HepG2 (cell line): ENCODE measurements around the gene GSTP1. TPM values are rescaled to one million over a fixed set of nuclear protein-coding genes. Genes with fewer than 3 reads are reported as not detected.

Experiments
- ATAC-seq: fragments of 200-7000 bp; cut with Tn5 transposase; 3 replicates; pipeline ENCODE4 v1.9.1; 2020; ENCODE audit warnings: mild to moderate bottlenecking, moderate library complexity
- BruUV-seq: library from RNA; stranded (reverse); fragments of 400-500 nt; replicated peaks from 2 replicates; lab custom pipeline; 2021; lab: Mats Ljungman, UMichigan
- CTCF ChIA-PET: fragments of 300-600 bp; formaldehyde crosslinking; extraction: SDS; loops from one replicate; lab custom pipeline; 2021; ENCODE audit warnings: low total read pairs, inconsistent platforms, low intra/inter-chr PET ratio; lab: Yijun Ruan, JAX
- POLR2A ChIA-PET: fragments of 350-600 bp; sonication (Branson Sonifier 250); formaldehyde crosslinking; loops from one replicate; lab custom pipeline; 2020; ENCODE audit warnings: antibody characterized with exemption, inconsistent platforms; lab: Yijun Ruan, JAX
- DNase-seq: peaks from one replicate; pipeline ENCODE4 v3.0.0-alpha.2; 2015; ENCODE audit warnings: low spot score
- FAIRE-seq: peaks from 3 replicates; lab custom pipeline; 2011; peaks lifted over from hg19 to GRCh38; lab: Jason Lieb, UNC
- H2AFZ ChIP-seq: one replicate; pipeline ENCODE4 v1.6.1; 2011; ENCODE audit warnings: low read length, inconsistent platforms
- H3K27ac ChIP-seq: fragments of 300-600 bp; 3 replicates; pipeline ENCODE4 v1.8.0; 2011; ENCODE audit warnings: mixed run types, mild to moderate bottlenecking, mixed read lengths, low read length, inconsistent platforms; ENCODE audit not compliant: insufficient read depth; ENCODE audit errors: extremely low read length
- H3K27me3 ChIP-seq, 2 experiments: fragments of 200-600 bp in 1 of 2; 2 replicates in 1 of 2; 3 replicates in 1 of 2; pipeline versions ENCODE4 v1.6.0 to v1.8.0; 2011; ENCODE audit warnings: low read length in 2 of 2, mild to moderate bottlenecking in 2 of 2, moderate library complexity in 2 of 2, inconsistent platforms in 1 of 2; ENCODE audit not compliant: insufficient read depth in 2 of 2, control insufficient read depth in 1 of 2
- H3K36me3 ChIP-seq, 2 experiments: fragments of 200-600 bp in 1 of 2; replicated peaks in 1 of 2; 2 replicates in 1 of 2; 3 replicates in 1 of 2; pipeline versions ENCODE4 v1.5.1 to v1.8.0; 2011; ENCODE audit warnings: low read length in 2 of 2, inconsistent platforms in 1 of 2; ENCODE audit not compliant: insufficient read depth in 2 of 2, control insufficient read depth in 1 of 2
- H3K4me1 ChIP-seq: 2 replicates; pipeline ENCODE4 v1.5.1; 2012; ENCODE audit warnings: low read length, inconsistent platforms; ENCODE audit not compliant: insufficient read depth
- H3K4me2 ChIP-seq: 2 replicates; pipeline ENCODE4 v1.6.0; 2011; ENCODE audit warnings: low read depth, low read length, inconsistent platforms
- H3K4me3 ChIP-seq, 3 experiments: fragments of 200-600 bp in 1 of 3; sonication (generic), shearing (Covaris generic) in 1 of 3; replicated peaks in 1 of 3; 2 replicates each; pipeline ENCODE4 v1.5.1; 2011 to 2016; ENCODE audit warnings: low read length in 3 of 3, inconsistent platforms in 2 of 3, low read depth in 2 of 3, mild to moderate bottlenecking in 2 of 3, control low read depth in 1 of 3, mixed read lengths in 1 of 3; ENCODE audit not compliant: insufficient read depth in 1 of 3
- H3K79me2 ChIP-seq: one replicate; pipeline ENCODE4 v1.6.1; 2011; ENCODE audit warnings: low read length, inconsistent platforms; ENCODE audit not compliant: insufficient read depth
- H3K9ac ChIP-seq: 2 replicates; pipeline ENCODE4 v1.6.0; 2011; ENCODE audit warnings: mild to moderate bottlenecking, low read depth, low read length, inconsistent platforms; ENCODE audit not compliant: insufficient read depth
- H3K9me3 ChIP-seq: 2 replicates; pipeline ENCODE4 v1.5.1; 2012; ENCODE audit warnings: mild to moderate bottlenecking, low read length
- H4K20me1 ChIP-seq: 2 replicates; pipeline ENCODE4 v1.6.0; 2011; ENCODE audit warnings: inconsistent platforms, mild to moderate bottlenecking, low read length, moderate library complexity; ENCODE audit not compliant: insufficient read depth
- ARNT ChIP-seq: fragments of 450-650 bp; IDR thresholded peaks from 2 replicates; pipeline ENCODE4 v1.6.1; 2017
- CBX2 ChIP-seq, 2 experiments: fragments of 200-600 bp in 1 of 2; sonication (generic); formaldehyde crosslinking in 1 of 2; IDR thresholded peaks; 2 replicates each; pipeline versions ENCODE4 v1.7.0 to v1.8.1; 2018 to 2022; ENCODE audit warnings: low read depth in 2 of 2, low read length in 1 of 2, mild to moderate bottlenecking in 1 of 2, missing genetic modification reagents in 1 of 2
- CCAR2 ChIP-seq: fragments of 200-400 bp; formaldehyde crosslinking; optimal IDR thresholded peaks from 2 replicates; pipeline ENCODE3; 2018; ENCODE audit warnings: low read depth, mild to moderate bottlenecking, low read length, moderate library complexity
- ELF3 ChIP-seq: IDR thresholded peaks from 2 replicates; pipeline ENCODE4 v1.6.1; 2016; ENCODE audit warnings: missing genetic modification reagents, missing compliant biosample characterization
- ERF ChIP-seq: IDR thresholded peaks from 2 replicates; pipeline ENCODE4 v1.6.1; 2018; ENCODE audit warnings: missing biosample characterization, missing genetic modification reagents
- FOXK1 ChIP-seq: sonication (generic); formaldehyde crosslinking; IDR thresholded peaks from 2 replicates; pipeline ENCODE4 v1.4.0; 2020; ENCODE audit warnings: low read depth, missing genetic modification reagents, borderline replicate concordance
- LCORL ChIP-seq, 2 experiments: fragments of 450-650 bp in 1 of 2; sonication (generic) in 1 of 2; formaldehyde crosslinking in 1 of 2; IDR thresholded peaks; 2 replicates each; pipeline versions ENCODE4 v1.5.0 to v1.6.1; 2017 to 2020; ENCODE audit warnings: antibody characterized with exemption in 1 of 2, missing genetic modification reagents in 1 of 2
- NFIB ChIP-seq: sonication (generic); formaldehyde crosslinking; IDR thresholded peaks from 2 replicates; pipeline ENCODE4 v1.9.0; 2021; ENCODE audit warnings: missing genetic modification reagents, mild to moderate bottlenecking, borderline replicate concordance
- NFKBIZ ChIP-seq: IDR thresholded peaks from 2 replicates; pipeline ENCODE4 v1.6.1; 2018; ENCODE audit warnings: missing genetic modification reagents, missing compliant biosample characterization
- SOX6 ChIP-seq, 2 experiments: fragments of 450-650 bp in 1 of 2; sonication (generic) in 1 of 2; formaldehyde crosslinking in 1 of 2; IDR thresholded peaks; 2 replicates each; pipeline versions ENCODE4 v1.4.0 to v1.6.1; 2017 to 2020; ENCODE audit warnings: antibody characterized with exemption in 1 of 2, mild to moderate bottlenecking in 1 of 2, missing genetic modification reagents in 1 of 2
- TEAD3 ChIP-seq: optimal IDR thresholded peaks from 2 replicates; pipeline ENCODE3; 2016; ENCODE audit warnings: borderline replicate concordance
- THYN1 ChIP-seq: sonication (generic); formaldehyde crosslinking; IDR thresholded peaks from 2 replicates; pipeline ENCODE4 v1.8.1; 2023; ENCODE audit warnings: low read depth, mild to moderate bottlenecking, moderate library complexity, missing genetic modification reagents, borderline replicate concordance
- ZNF326 ChIP-seq: sonication (generic); formaldehyde crosslinking; IDR thresholded peaks from 2 replicates; pipeline ENCODE4 v1.4.0; 2020; ENCODE audit warnings: missing genetic modification reagents, borderline replicate concordance
- ZNF773 ChIP-seq: sonication (generic); formaldehyde crosslinking; IDR thresholded peaks from 2 replicates; pipeline ENCODE4 v1.4.0; 2020; ENCODE audit warnings: missing genetic modification reagents, borderline replicate concordance
- ZSCAN22 ChIP-seq: sonication (generic); formaldehyde crosslinking; IDR thresholded peaks from 2 replicates; pipeline ENCODE4 v1.4.0; 2020; ENCODE audit warnings: mild to moderate bottlenecking, missing genetic modification reagents
- WGBS: methylation state at CpG from one replicate; pipeline ENCODE4 v1.1.6; 2017; ENCODE audit warnings: low lambda C conversion rate; 5-methylcytosine and 5-hydroxymethylcytosine counted together
- in situ Hi-C: cut with HindIII; loops from 2 replicates; pipeline ENCODE4 v1.10.0; 2017; ENCODE audit warnings: low pct_unique_long_range_greater_than_20kb; ENCODE audit not compliant: extremely low pct_ligation_motif_present
- intact Hi-C: fragments of 100-400 bp; cut with micrococcal nuclease; formaldehyde crosslinking; loops from one replicate; pipeline ENCODE4 v1.10.0; 2022; ENCODE audit not compliant: unreplicated experiment
- polyA plus RNA-seq, 8 experiments: library from polyadenylated mRNA; depleted of rRNA in 3 of 8; stranded (reverse) in 7 of 8; unstranded in 1 of 8; fragments of >200 nt; fragmentation: Illumina TruSeq in 4 of 8; extraction: Trizol in 4 of 8; gene quantifications; 2 replicates each; pipeline versions ENCODE4 v1.2.1 to v1.2.3, GENCODE V29; 2011 to 2016; ENCODE audit warnings: low read depth in 4 of 8, missing spikeins in 1 of 8, mixed read lengths in 1 of 8; ENCODE audit not compliant: insufficient read depth in 1 of 8
- total RNA-seq, 5 experiments: library from RNA; depleted of rRNA; stranded (reverse); fragments of >200 nt; fragmentation: Illumina TruSeq; extraction: Trizol; gene quantifications; 2 replicates each; pipeline ENCODE4 v1.2.3, GENCODE V29; 2016; ENCODE audit warnings: low read depth in 1 of 5
- TF ChIP-seq, protein P1 (sequence below): sonication (generic); formaldehyde crosslinking; conservative IDR thresholded peaks from 2 replicates; pipeline ENCODE4 v1.8.0; 2022; ENCODE audit warnings: mild to moderate bottlenecking, moderate library complexity, missing genetic modification reagents
- TF ChIP-seq, protein P2 (sequence below): sonication (generic); formaldehyde crosslinking; IDR thresholded peaks from 2 replicates; pipeline ENCODE4 v1.5.0; 2020; ENCODE audit warnings: missing genetic modification reagents, mild to moderate bottlenecking, borderline replicate concordance

GSTP1 gene
- total and polyA plus RNA-seq, 2 of the 13 experiments (the other 11 are each of a cell fraction or from before 2014, with no cell fraction given), result not detected

GRCh38 chr11:67608486-67608885 lies 24.9 kb downstream of the GSTP1 start:
- Histone ChIP-seq H3K27ac (no peak overlapping the region), H3K9ac (no peak overlapping the region), H3K79me2 (peaks cover 8% of the 10 kb centered on the region), H3K4me2 (no peak overlapping the region), H3K9me3 (no peaks in the 10 kb centered on the region), H4K20me1 (no peaks in the 10 kb centered on the region), H3K4me1 (peaks cover 21% of the 10 kb centered on the region), H3K27me3 (peaks cover 0 to 10% of the 10 kb centered on the region in 2 experiments; a peak in 1 of 5 replicates), H3K36me3 (peaks cover 13 to 33% of the 10 kb centered on the region in 2 experiments; a peak in 4 of 5 replicates), H2AFZ (no peak overlapping the region), H3K4me3 (no peak overlapping the region)
- 96% methylated on average over 8 of the region's 8 CpGs for WGBS
- BruUV-seq, result no TSS peak
- CTCF ChIA-PET, result no interaction called here
- POLR2A ChIA-PET, result interaction anchor here (1.5 kb wide), 1 partner anchor 21 kb away, joined by 7 read pairs; the partner anchor contains the start of gene NUDT8
- intact Hi-C loops (no loop called here), in situ Hi-C loops (no loop called here)
- no peak for DNase-seq
- no peak for ATAC-seq
- no peak for FAIRE-seq
- no peak for TF ChIP-seq THYN1
- no peak for TF ChIP-seq ARNT
- TF ChIP-seq NFKBIZ, result no peak

DNA sequence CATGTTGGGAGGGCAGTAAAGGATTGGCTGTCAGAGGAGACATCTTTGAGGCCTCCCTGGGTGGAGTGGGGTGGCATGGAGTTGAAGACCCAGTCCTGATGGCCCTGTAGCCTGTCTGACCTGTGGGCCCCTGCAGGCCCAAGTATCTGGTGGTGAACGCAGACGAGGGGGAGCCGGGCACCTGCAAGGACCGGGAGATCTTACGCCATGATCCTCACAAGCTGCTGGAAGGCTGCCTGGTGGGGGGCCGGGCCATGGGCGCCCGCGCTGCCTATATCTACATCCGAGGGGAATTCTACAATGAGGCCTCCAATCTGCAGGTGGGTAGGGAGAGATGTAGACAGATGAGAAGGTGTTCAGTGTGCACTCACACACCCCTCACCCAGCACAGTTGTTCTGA lies 25.7 kb downstream of the GSTP1 start:
- no TSS peak for BruUV-seq
- peaks cover 24% of the 10 kb centered on the region for H3K4me1 ChIP-seq
- ChIA-PET CTCF (no interaction called here), POLR2A (no interaction called here)
- in situ Hi-C loops (no loop called here), intact Hi-C loops (no loop called here)
- FAIRE-seq, result no peak
- WGBS, result 98% methylated on average over 9 of the region's 10 CpGs
- H3K27ac ChIP-seq, result no peak overlapping the region
- H3K27me3 ChIP-seq, result peaks cover 0 to 10% of the 10 kb centered on the region in 2 experiments; a peak in 1 of 5 replicates
- no peak overlapping the region for H3K4me2 ChIP-seq
- peaks cover 8% of the 10 kb centered on the region for H3K79me2 ChIP-seq
- H4K20me1 ChIP-seq, result no peaks in the 10 kb centered on the region
- no peak overlapping the region for H3K4me3 ChIP-seq
- H3K36me3 ChIP-seq, result peaks cover 13 to 33% of the 10 kb centered on the region in 2 experiments; a peak in 4 of 5 replicates
- H2AFZ ChIP-seq, result no peak overlapping the region
- DNase-seq, result no peak
- no peaks in the 10 kb centered on the region for H3K9me3 ChIP-seq
- H3K9ac ChIP-seq, result no peak overlapping the region
- no peak for ATAC-seq
- TF ChIP-seq CBX2 (IDR thresholded peaks at IDR 0.05; ENCODE audit: low read depth, low read length), result no peak
- no peak for TF ChIP-seq CBX2 (CRISPR knock-in tag; IDR thresholded peaks at IDR 0.05; ENCODE audit: low read depth)
- TF ChIP-seq CCAR2, result no peak
- no peak for TF ChIP-seq NFIB (CRISPR knock-in tag)
- no peak for TF ChIP-seq ZNF326 (CRISPR knock-in tag)
- TF ChIP-seq, protein P1, sequence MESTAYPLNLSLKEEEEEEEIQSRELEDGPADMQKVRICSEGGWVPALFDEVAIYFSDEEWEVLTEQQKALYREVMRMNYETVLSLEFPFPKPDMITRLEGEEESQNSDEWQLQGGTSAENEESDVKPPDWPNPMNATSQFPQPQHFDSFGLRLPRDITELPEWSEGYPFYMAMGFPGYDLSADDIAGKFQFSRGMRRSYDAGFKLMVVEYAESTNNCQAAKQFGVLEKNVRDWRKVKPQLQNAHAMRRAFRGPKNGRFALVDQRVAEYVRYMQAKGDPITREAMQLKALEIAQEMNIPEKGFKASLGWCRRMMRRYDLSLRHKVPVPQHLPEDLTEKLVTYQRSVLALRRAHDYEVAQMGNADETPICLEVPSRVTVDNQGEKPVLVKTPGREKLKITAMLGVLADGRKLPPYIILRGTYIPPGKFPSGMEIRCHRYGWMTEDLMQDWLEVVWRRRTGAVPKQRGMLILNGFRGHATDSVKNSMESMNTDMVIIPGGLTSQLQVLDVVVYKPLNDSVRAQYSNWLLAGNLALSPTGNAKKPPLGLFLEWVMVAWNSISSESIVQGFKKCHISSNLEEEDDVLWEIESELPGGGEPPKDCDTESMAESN, result no peak
- no peak for TF ChIP-seq SOX6 (IDR thresholded peaks at IDR 0.05)
- no peak for TF ChIP-seq SOX6 (CRISPR knock-in tag; IDR thresholded peaks at IDR 0.05)
- TF ChIP-seq ELF3 (CRISPR knock-in tag), result no peak
- TF ChIP-seq ZNF773 (CRISPR knock-in tag), result no peak
- no peak for TF ChIP-seq ZSCAN22
- TF ChIP-seq ERF (CRISPR knock-in tag), result no peak
- TF ChIP-seq, protein P2, sequence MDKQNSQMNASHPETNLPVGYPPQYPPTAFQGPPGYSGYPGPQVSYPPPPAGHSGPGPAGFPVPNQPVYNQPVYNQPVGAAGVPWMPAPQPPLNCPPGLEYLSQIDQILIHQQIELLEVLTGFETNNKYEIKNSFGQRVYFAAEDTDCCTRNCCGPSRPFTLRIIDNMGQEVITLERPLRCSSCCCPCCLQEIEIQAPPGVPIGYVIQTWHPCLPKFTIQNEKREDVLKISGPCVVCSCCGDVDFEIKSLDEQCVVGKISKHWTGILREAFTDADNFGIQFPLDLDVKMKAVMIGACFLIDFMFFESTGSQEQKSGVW (CRISPR knock-in tag), result no peak
- TF ChIP-seq LCORL (IDR thresholded peaks at IDR 0.05), result no peak
- no peak for TF ChIP-seq LCORL (CRISPR knock-in tag; IDR thresholded peaks at IDR 0.05)
- TF ChIP-seq FOXK1, result no peak
- no peak for TF ChIP-seq TEAD3 (CRISPR knock-in tag)
